H1 (cell line): ENCODE measurements around the gene NOC3L.

Experiments used
- ATF3 ChIP-seq: IDR thresholded peaks from 2 replicates; pipeline ENCODE4 v1.6.1; 2011; ENCODE audit warnings: low read depth, mild to moderate bottlenecking, low read length; ENCODE audit not compliant: insufficient read depth
- BRCA1 ChIP-seq: IDR thresholded peaks from 2 replicates; pipeline ENCODE4 v1.6.1; 2012; ENCODE audit warnings: low read depth, low read length, improper control_type of control experiment
- CTCF ChIP-seq, 3 experiments: IDR thresholded peaks; 1 replicate in 2 of 3; 2 replicates in 1 of 3; pipeline versions ENCODE4 v1.5.1 to v1.6.1; 2011; ENCODE audit warnings: low read length in 3 of 3, mild to moderate bottlenecking in 3 of 3, inconsistent platforms in 2 of 3, low read depth in 1 of 3, moderate library complexity in 1 of 3; ENCODE audit not compliant: insufficient read depth in 1 of 3; ENCODE audit errors: control extremely low read depth in 1 of 3
- MAX ChIP-seq: IDR thresholded peaks from 2 replicates; pipeline ENCODE4 v1.6.1; 2012; ENCODE audit warnings: inconsistent platforms
- NRF1 ChIP-seq: IDR thresholded peaks from 2 replicates; pipeline ENCODE4 v1.6.1; 2011; ENCODE audit warnings: mild to moderate bottlenecking, low read depth, low read length, improper control_type of control experiment
- POLR2AphosphoS5 ChIP-seq: IDR thresholded peaks from 2 replicates; pipeline ENCODE4 v1.6.1; 2011; ENCODE audit warnings: low read depth, low read length
- RFX5 ChIP-seq: IDR thresholded peaks from 2 replicates; pipeline ENCODE4 v1.6.1; 2011; ENCODE audit warnings: low read depth, low read length, improper control_type of control experiment, borderline replicate concordance
- YY1 ChIP-seq: IDR thresholded peaks from 2 replicates; pipeline ENCODE4 v1.6.1; 2011; ENCODE audit warnings: low read depth, mild to moderate bottlenecking, low read length

- TF ChIP-seq RFX5 (no peak), BRCA1 (no peak), POLR2AphosphoS5 (no peak), MAX (no peak), YY1 (no peak), ATF3 (no peak), NRF1 (no peak), CTCF (IDR thresholded peaks at IDR 0.05; ENCODE audit: control extremely low read depth in 1 of 3, insufficient read depth in 1 of 3, low read depth in 1 of 3, low read length in 3 of 3) (no peak)
Measured at GRCh38 chr10:94398762-94399161, 36.0 kb upstream of the NOC3L start.
